B cell (primary cell): Measurements from ENCODE around the gene CCDC175. TPM values are rescaled to one million over a fixed set of nuclear protein-coding genes. Genes with fewer than 3 reads are reported as not detected.

Source experiments
- ATAC-seq: fragments of 200-7000 bp; cut with Tn5 transposase; one replicate; pipeline ENCODE4 v1.10.0; 2021; ENCODE audit warnings: low read depth, mild to moderate bottlenecking, moderate number of reproducible peaks, moderate library complexity
- CTCF ChIA-PET: fragments of 350-600 bp; sonication (Branson Sonifier 250); formaldehyde crosslinking; loops from one replicate; lab custom pipeline; 2021; ENCODE audit warnings: antibody characterized with exemption, inconsistent platforms; lab: Charles Lee
- POLR2A ChIA-PET: fragments of 350-600 bp; sonication (Branson Sonifier 250); formaldehyde crosslinking; loops from one replicate; lab custom pipeline; 2021; ENCODE audit warnings: antibody characterized with exemption; lab: Charles Lee
- DNase-seq: peaks from one replicate; pipeline ENCODE4 v3.0.0; 2013
- H2AFZ ChIP-seq: 2 replicates; pipeline ENCODE4 v1.6.1; 2012; ENCODE audit warnings: mild to moderate bottlenecking, low read depth, low read length; ENCODE audit not compliant: insufficient read depth, poor library complexity, severe bottlenecking
- H3K27ac ChIP-seq, 2 donors: 1 replicate in 1 of 2; 2 replicates in 1 of 2; pipeline ENCODE4 v1.5.1; 2012 to 2013; ENCODE audit warnings: low read length in 2 of 2, mild to moderate bottlenecking in 2 of 2, moderate library complexity in 1 of 2
- H3K27me3 ChIP-seq, 4 experiments: fragments of 200-600 bp in 1 of 4; sonication (generic) in 1 of 4; replicated peaks in 1 of 4; 1 replicate in 2 of 4; 2 replicates in 2 of 4; pipeline versions ENCODE4 v1.6.1 to v1.7.0; 2013 to 2016; ENCODE audit warnings: low read length in 3 of 4, mild to moderate bottlenecking in 2 of 4, mixed read lengths in 1 of 4, moderate library complexity in 1 of 4; ENCODE audit not compliant: insufficient read depth in 4 of 4, control insufficient read depth in 3 of 4; ENCODE audit errors: control extremely low read depth in 1 of 4
- H3K36me3 ChIP-seq, 2 experiments: replicated peaks in 1 of 2; 1 replicate in 1 of 2; 2 replicates in 1 of 2; pipeline versions ENCODE4 v1.6.1 to v1.7.1; 2013; ENCODE audit warnings: low read length in 1 of 2; ENCODE audit not compliant: insufficient read depth in 2 of 2, control insufficient read depth in 1 of 2; ENCODE audit errors: control extremely low read depth in 1 of 2, extremely low read depth in 1 of 2
- H3K4me1 ChIP-seq, 2 donors: fragments of 200-600 bp in 1 of 2; sonication (generic) in 1 of 2; 1 replicate in 1 of 2; 2 replicates in 1 of 2; pipeline versions ENCODE4 v1.5.1 to v1.6.1; 2013 to 2017; ENCODE audit warnings: low read length in 2 of 2; ENCODE audit not compliant: control insufficient read depth in 2 of 2, insufficient read depth in 2 of 2
- H3K4me2 ChIP-seq: replicated peaks from 2 replicates; pipeline ENCODE3; 2012; ENCODE audit warnings: mild to moderate bottlenecking, low read depth, low read length; ENCODE audit not compliant: poor library complexity, severe bottlenecking
- H3K4me3 ChIP-seq, 5 experiments: fragments of 200-600 bp in 1 of 5; sonication (generic) in 1 of 5; 1 replicate in 3 of 5; 2 replicates in 2 of 5; pipeline versions ENCODE4 v1.5.1 to v1.7.0; 2011 to 2016; ENCODE audit warnings: low read length in 4 of 5, mild to moderate bottlenecking in 4 of 5, low read depth in 2 of 5, control low read depth in 1 of 5, moderate library complexity in 1 of 5; ENCODE audit not compliant: insufficient read depth in 1 of 5; ENCODE audit errors: control extremely low read depth in 1 of 5, extremely low read depth in 1 of 5
- H3K79me2 ChIP-seq: fragments of 200-600 bp; sonication (generic); one replicate; pipeline ENCODE4 v1.6.0; 2016; ENCODE audit warnings: low read length; ENCODE audit not compliant: control insufficient read depth, insufficient read depth
- H3K9ac ChIP-seq: fragments of 200-600 bp; sonication (generic); 2 replicates; pipeline ENCODE4 v1.6.1; 2017; ENCODE audit warnings: mild to moderate bottlenecking, low read length, moderate library complexity
- H3K9me3 ChIP-seq, 3 donors: one replicate each; pipeline versions ENCODE4 v1.6.1 to v1.7.1; 2013; ENCODE audit warnings: low read length in 2 of 3; ENCODE audit not compliant: control insufficient read depth in 2 of 3, insufficient read depth in 1 of 3; ENCODE audit errors: control extremely low read depth in 1 of 3
- H4K20me1 ChIP-seq: 2 replicates; pipeline ENCODE4 v1.6.0; 2012; ENCODE audit warnings: mild to moderate bottlenecking, low read length; ENCODE audit not compliant: insufficient read depth, control insufficient read depth, poor library complexity, severe bottlenecking
- H3K27ac Mint-ChIP-seq: one replicate; pipeline ENCODE4 v1.8.0; 2021; ENCODE audit warnings: mixed read lengths
- H3K27me3 Mint-ChIP-seq: one replicate; pipeline ENCODE4 v1.8.0; 2021; ENCODE audit warnings: mixed read lengths
- H3K4me1 Mint-ChIP-seq: one replicate; pipeline ENCODE4 v1.8.0; 2021; ENCODE audit warnings: mixed read lengths
- H3K4me3 Mint-ChIP-seq: one replicate; pipeline ENCODE4 v1.8.0; 2021; ENCODE audit warnings: mixed read lengths
- H3K9me3 Mint-ChIP-seq: one replicate; pipeline ENCODE4 v1.8.0; 2022; ENCODE audit warnings: mixed read lengths; ENCODE audit not compliant: insufficient read depth
- EZH2 ChIP-seq: IDR thresholded peaks from 2 replicates; pipeline ENCODE4 v1.6.1; 2012; ENCODE audit warnings: borderline replicate concordance, low read depth, mild to moderate bottlenecking, moderate library complexity, low read length; ENCODE audit not compliant: insufficient read depth, poor library complexity, severe bottlenecking
- WGBS: methylation state at CpG from one replicate; pipeline ENCODE4 v1.1.5; 2013; ENCODE audit warnings: missing lambda C conversion rate; ENCODE audit not compliant: insufficient coverage; 5-methylcytosine and 5-hydroxymethylcytosine counted together
- intact Hi-C: fragments of 100-400 bp; cut with micrococcal nuclease; formaldehyde crosslinking; loops from one replicate; pipeline ENCODE4 v1.10.0; 2022
- polyA plus RNA-seq: library from polyadenylated mRNA; depleted of rRNA; stranded (reverse); fragments of >200 nt; gene quantifications from 2 replicates; pipeline ENCODE4 v1.2.3, GENCODE V29; 2012
- total RNA-seq, 2 donors: library from RNA; stranded (reverse); fragments of 120-200 nt in 1 of 2; gene quantifications; 1 replicate in 1 of 2; 2 replicates in 1 of 2; pipeline versions ENCODE4 v1.2.3 to v1.2.4, GENCODE V29; 2013 to 2022
- TF ChIP-seq, protein P1 (sequence below): fragments of 200-600 bp; IDR thresholded peaks from one replicate; pipeline ENCODE4 v1.8.0; 2022; ENCODE audit warnings: antibody characterized with exemption, mild to moderate bottlenecking

The CCDC175 gene
- total and polyA plus RNA-seq, 2 donors (not counting 1 experiment from before 2014, with no cell fraction given): not detected

DNA sequence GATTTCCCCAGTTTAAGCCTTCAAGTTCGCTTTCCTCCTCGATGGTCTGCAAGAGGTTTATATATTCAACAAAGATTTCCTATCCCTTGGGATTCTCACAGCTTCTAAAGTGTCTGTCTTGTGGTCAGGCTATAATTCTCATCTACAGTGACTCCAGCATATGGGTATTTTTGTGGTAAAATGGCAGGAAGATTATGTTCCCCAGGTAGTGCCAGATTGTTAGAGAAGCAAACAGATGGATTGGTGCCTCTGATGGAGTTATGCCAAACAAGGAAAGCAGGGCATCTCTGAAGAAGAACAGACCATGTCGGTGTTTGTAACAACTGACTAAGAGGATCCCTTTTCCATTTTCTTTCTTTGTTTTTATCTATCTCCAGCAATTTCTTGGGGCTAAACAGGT is 5.5 kb upstream of the CCDC175 start:
- intact Hi-C loops: no loop called here
- WGBS: no CpG with 5 or more reads among the region's 3 CpGs
- CTCF ChIA-PET: no interaction called here

DNA sequence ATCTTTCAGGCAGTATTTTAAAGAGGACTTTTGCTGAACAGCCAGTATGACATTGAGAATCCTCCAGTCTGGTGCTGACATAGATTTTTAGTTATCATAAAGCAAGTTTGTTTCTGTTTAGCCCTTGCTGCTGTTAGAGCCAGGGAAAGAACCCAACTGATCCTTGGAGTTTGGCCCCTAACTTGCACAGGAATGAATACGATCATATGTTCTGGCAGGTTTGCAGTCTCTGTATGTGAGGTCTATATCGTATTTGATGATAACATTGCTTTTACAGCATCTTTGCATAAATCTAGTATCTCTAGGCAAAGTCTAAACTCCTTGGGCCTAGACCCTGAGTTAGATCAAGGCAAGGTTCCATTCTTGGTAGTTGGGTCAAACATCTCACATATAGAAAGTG is 4.3 kb upstream of the CCDC175 start:
- Mint-ChIP-seq H3K9me3 (no peaks in the 10 kb centered on the region), H3K4me1 (peaks cover 25% of the 10 kb centered on the region), H3K27ac (no peak overlapping the region), H3K4me3 (no peak overlapping the region), H3K27me3 (peaks cover 23% of the 10 kb centered on the region)
- Histone ChIP-seq H3K4me3 (no peak overlapping the region), H3K27ac (no peak overlapping the region), H3K4me2 (no peak overlapping the region), H4K20me1 (no peaks in the 10 kb centered on the region), H3K36me3 (no peaks in the 10 kb centered on the region), H3K4me1 (peaks cover 15 to 16% of the 10 kb centered on the region in 2 donors), H3K27me3 (peaks cover 0 to 15% (median 6%) of the 10 kb centered on the region in 4 experiments), H3K9me3 (no peaks in the 10 kb centered on the region), H2AFZ (no peak overlapping the region), H3K79me2 (no peaks in the 10 kb centered on the region), H3K9ac (no peak overlapping the region)
- POLR2A ChIA-PET: no interaction called here
- TF ChIP-seq, protein P1, sequence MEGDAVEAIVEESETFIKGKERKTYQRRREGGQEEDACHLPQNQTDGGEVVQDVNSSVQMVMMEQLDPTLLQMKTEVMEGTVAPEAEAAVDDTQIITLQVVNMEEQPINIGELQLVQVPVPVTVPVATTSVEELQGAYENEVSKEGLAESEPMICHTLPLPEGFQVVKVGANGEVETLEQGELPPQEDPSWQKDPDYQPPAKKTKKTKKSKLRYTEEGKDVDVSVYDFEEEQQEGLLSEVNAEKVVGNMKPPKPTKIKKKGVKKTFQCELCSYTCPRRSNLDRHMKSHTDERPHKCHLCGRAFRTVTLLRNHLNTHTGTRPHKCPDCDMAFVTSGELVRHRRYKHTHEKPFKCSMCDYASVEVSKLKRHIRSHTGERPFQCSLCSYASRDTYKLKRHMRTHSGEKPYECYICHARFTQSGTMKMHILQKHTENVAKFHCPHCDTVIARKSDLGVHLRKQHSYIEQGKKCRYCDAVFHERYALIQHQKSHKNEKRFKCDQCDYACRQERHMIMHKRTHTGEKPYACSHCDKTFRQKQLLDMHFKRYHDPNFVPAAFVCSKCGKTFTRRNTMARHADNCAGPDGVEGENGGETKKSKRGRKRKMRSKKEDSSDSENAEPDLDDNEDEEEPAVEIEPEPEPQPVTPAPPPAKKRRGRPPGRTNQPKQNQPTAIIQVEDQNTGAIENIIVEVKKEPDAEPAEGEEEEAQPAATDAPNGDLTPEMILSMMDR: no peak
- no peak for TF ChIP-seq EZH2
- ATAC-seq (no peak), DNase-seq (no peak)
- CTCF ChIA-PET: no interaction called here
- intact Hi-C loops: no loop called here
- 100% methylated on average over 1 of the region's 2 CpGs for WGBS

More for the DNA sequence above, 5.5 kb upstream of the CCDC175 start:
- H3K9me3 ChIP-seq: no peaks in the 10 kb centered on the region
- DNase-seq (no peak), ATAC-seq (no peak)
- H3K4me3 ChIP-seq: no peak overlapping the region
- H3K27ac Mint-ChIP-seq: no peak overlapping the region
- H3K9ac ChIP-seq: no peak overlapping the region
- H3K9me3 Mint-ChIP-seq: no peaks in the 10 kb centered on the region
- no peaks in the 10 kb centered on the region for H4K20me1 ChIP-seq
- H3K36me3 ChIP-seq: no peaks in the 10 kb centered on the region
- H3K27me3 Mint-ChIP-seq: peaks cover 16% of the 10 kb centered on the region
- peaks cover 16% of the 10 kb centered on the region for H3K4me1 Mint-ChIP-seq
- TF ChIP-seq, protein P1: no peak
- no peak for TF ChIP-seq EZH2
- no peak overlapping the region for H3K4me2 ChIP-seq
- H3K4me3 Mint-ChIP-seq: no peak overlapping the region
- peaks cover 0 to 8% (median 6%) of the 10 kb centered on the region in 4 experiments for H3K27me3 ChIP-seq
- peaks cover 11% of the 10 kb centered on the region in 2 donors for H3K4me1 ChIP-seq
- H3K79me2 ChIP-seq: no peaks in the 10 kb centered on the region
- POLR2A ChIA-PET: no interaction called here
- H2AFZ ChIP-seq: no peak overlapping the region
- no peak overlapping the region for H3K27ac ChIP-seq
